ENCODE measurements around the gene RPLP2.

The RPLP2 gene

GRCh38 chr11:855796-856195 is 46.0 kb downstream of the RPLP2 start:
- no peak for DNase-seq (ENCODE audit: extremely low read depth, low read depth)
- TF ChIP-seq CTCF (IDR thresholded peaks at IDR 0.05; ENCODE audit: low read depth, low read length, missing control alignments) = no peak
- H3K4me3 ChIP-seq (replicated peaks; ENCODE audit: low read depth, low read length) = no peak overlapping the region

- H3K4me3 ChIP-seq (replicated peaks; ENCODE audit: low read depth, low read length) = no peak overlapping the region
- DNase-seq (ENCODE audit: extremely low read depth, low read depth) = no peak
- no peak for TF ChIP-seq CTCF (IDR thresholded peaks at IDR 0.05; ENCODE audit: low read depth, low read length, missing control alignments)
Measured at GRCh38 chr11:856397-856796, 46.6 kb downstream of the RPLP2 start.

GRCh38 chr11:858053-858761 is 48.4 kb downstream of the RPLP2 start:
- no peak for DNase-seq (ENCODE audit: extremely low read depth, low read depth)
- no peak for TF ChIP-seq CTCF (IDR thresholded peaks at IDR 0.05; ENCODE audit: low read depth, low read length, missing control alignments)
- no peak overlapping the region for H3K4me3 ChIP-seq (replicated peaks; ENCODE audit: low read depth, low read length)

- DNase-seq (ENCODE audit: extremely low read depth, low read depth) = no peak
- no peak for TF ChIP-seq CTCF (IDR thresholded peaks at IDR 0.05; ENCODE audit: low read depth, low read length, missing control alignments)
- no peak overlapping the region for H3K4me3 ChIP-seq (replicated peaks; ENCODE audit: low read depth, low read length)
Measured at GRCh38 chr11:858762-859339, 49.1 kb downstream of the RPLP2 start.

- H3K4me3 ChIP-seq (replicated peaks; ENCODE audit: low read depth, low read length) = no peak overlapping the region
- DNase-seq (ENCODE audit: extremely low read depth, low read depth) = no peak
- no peak for TF ChIP-seq CTCF (IDR thresholded peaks at IDR 0.05; ENCODE audit: low read depth, low read length, missing control alignments)
Measured at GRCh38 chr11:859394-860131, 49.8 kb downstream of the RPLP2 start.

GRCh38 chr11:860234-861104 is 50.7 kb downstream of the RPLP2 start:
- no peak for DNase-seq (ENCODE audit: extremely low read depth, low read depth)
- no peak overlapping the region for H3K4me3 ChIP-seq (replicated peaks; ENCODE audit: low read depth, low read length)
- no peak for TF ChIP-seq CTCF (IDR thresholded peaks at IDR 0.05; ENCODE audit: low read depth, low read length, missing control alignments)
